Measurements from ENCODE around the gene TNPO1. TPM values are rescaled to one million over a fixed set of nuclear protein-coding genes. Genes with fewer than 3 reads are reported as not detected.

Gene TNPO1
- total RNA-seq, 1 experiment from 2014 or later: 185 TPM

- TF ChIP-seq EZH2 (IDR thresholded peaks at IDR 0.05; ENCODE audit: low read depth) (no peak), CTCF (conservative IDR thresholded peaks at IDR 0.05) (no peak)
- BruUV-seq (replicated peaks): no TSS peak
- H3K4me1 ChIP-seq (replicated peaks; ENCODE audit: insufficient read depth): no peaks in the 10 kb centered on the region
- H3K36me3 ChIP-seq (ENCODE audit: low read depth): no peaks in the 10 kb centered on the region
- DNase-seq: no peak
- intact Hi-C loops (cut with micrococcal nuclease; ENCODE audit: unreplicated experiment): no loop called here
- H3K27me3 ChIP-seq (ENCODE audit: insufficient read depth, low read depth): no peaks in the 10 kb centered on the region
- H3K4me2 ChIP-seq: no peak overlapping the region
- no peaks in the 10 kb centered on the region for H4K20me1 ChIP-seq (ENCODE audit: insufficient read depth)
- peaks cover 11% of the 10 kb centered on the region for H3K9me3 ChIP-seq (ENCODE audit: insufficient read depth, low read depth)
- POLR2A ChIA-PET (ENCODE audit: unreplicated experiment): no interaction called here
- CTCF ChIA-PET: no interaction called here
- H3K27ac ChIP-seq: no peak overlapping the region
- H3K79me2 ChIP-seq (ENCODE audit: low read depth): no peaks in the 10 kb centered on the region
- H3K9me2 ChIP-seq (ENCODE audit: insufficient read depth): no peaks in the 10 kb centered on the region
- H2AFZ ChIP-seq: no peak overlapping the region
- no peak overlapping the region for H3K4me3 ChIP-seq
- H3F3A ChIP-seq (ENCODE audit: insufficient read depth, low read depth): no peaks in the 10 kb centered on the region
Observed at GRCh38 chr5:72776684-72777083, 39.8 kb upstream of the TNPO1 start.

- Histone ChIP-seq H3K79me2 (ENCODE audit: low read depth) (no peaks in the 10 kb centered on the region), H3K36me3 (ENCODE audit: low read depth) (no peaks in the 10 kb centered on the region), H3K4me3 (no peak overlapping the region), H2AFZ (no peak overlapping the region), H3K9me2 (ENCODE audit: insufficient read depth) (no peaks in the 10 kb centered on the region), H3K9me3 (ENCODE audit: insufficient read depth, low read depth) (peaks cover 11% of the 10 kb centered on the region), H4K20me1 (ENCODE audit: insufficient read depth) (no peaks in the 10 kb centered on the region), H3K4me1 (replicated peaks; ENCODE audit: insufficient read depth) (no peaks in the 10 kb centered on the region), H3K4me2 (no peak overlapping the region), H3K27me3 (ENCODE audit: insufficient read depth, low read depth) (no peaks in the 10 kb centered on the region), H3F3A (ENCODE audit: insufficient read depth, low read depth) (no peaks in the 10 kb centered on the region), H3K27ac (no peak overlapping the region)
- TF ChIP-seq CTCF (conservative IDR thresholded peaks at IDR 0.05) (no peak), EZH2 (IDR thresholded peaks at IDR 0.05; ENCODE audit: low read depth) (no peak)
- ChIA-PET POLR2A (ENCODE audit: unreplicated experiment) (no interaction called here), CTCF (no interaction called here)
- BruUV-seq (replicated peaks): no TSS peak
- intact Hi-C loops (cut with micrococcal nuclease; ENCODE audit: unreplicated experiment): no loop called here
- DNase-seq: no peak
Observed at GRCh38 chr5:72779520-72779919, 36.9 kb upstream of the TNPO1 start.

- Histone ChIP-seq H3K36me3 (ENCODE audit: low read depth) (no peaks in the 10 kb centered on the region), H3K9me2 (ENCODE audit: insufficient read depth) (no peaks in the 10 kb centered on the region), H3K9me3 (ENCODE audit: insufficient read depth, low read depth) (peaks cover 6% of the 10 kb centered on the region), H2AFZ (no peak overlapping the region), H3K79me2 (ENCODE audit: low read depth) (no peaks in the 10 kb centered on the region), H3K27ac (no peak overlapping the region), H3K4me2 (no peak overlapping the region), H3F3A (ENCODE audit: insufficient read depth, low read depth) (no peaks in the 10 kb centered on the region), H4K20me1 (ENCODE audit: insufficient read depth) (no peaks in the 10 kb centered on the region), H3K4me3 (no peak overlapping the region), H3K27me3 (ENCODE audit: insufficient read depth, low read depth) (no peaks in the 10 kb centered on the region), H3K4me1 (replicated peaks; ENCODE audit: insufficient read depth) (peaks cover 2% of the 10 kb centered on the region; the same call in 1 of the 2 replicates)
- ChIA-PET POLR2A (ENCODE audit: unreplicated experiment) (no interaction called here), CTCF (no interaction called here)
- no TSS peak for BruUV-seq (replicated peaks)
- no peak for DNase-seq
- TF ChIP-seq EZH2 (IDR thresholded peaks at IDR 0.05; ENCODE audit: low read depth): no peak
- no peak for TF ChIP-seq CTCF (conservative IDR thresholded peaks at IDR 0.05)
- intact Hi-C loops (cut with micrococcal nuclease; ENCODE audit: unreplicated experiment): no loop called here
Observed at GRCh38 chr5:72783354-72783753, 33.1 kb upstream of the TNPO1 start.
